A549 (cell line): ENCODE results near the gene CSTPP1. TPM values are rescaled to one million over a fixed set of nuclear protein-coding genes. Genes with fewer than 3 reads are reported as not detected.

Experiments
- ATAC-seq, 2 experiments: fragments of 200-7000 bp in 1 of 2; fragments of >200 bp in 1 of 2; cut with Nextera tagmentation in 1 of 2; cut with Tn5 transposase in 1 of 2; 3 replicates each; pipeline versions ENCODE4 v1.8.0 to v1.9.1; 2018 to 2020; ENCODE audit warnings: mild to moderate bottlenecking in 1 of 2, moderate library complexity in 1 of 2
- CTCF ChIA-PET: fragments of 300-600 bp; sonication (Branson Sonifier 250); formaldehyde crosslinking; extraction: SDS; loops from one replicate; lab custom pipeline; 2021; ENCODE audit warnings: antibody characterized with exemption, inconsistent platforms; lab: Yijun Ruan, JAX
- POLR2A ChIA-PET: fragments of 350-600 bp; formaldehyde crosslinking; extraction: SDS; loops from one replicate; lab custom pipeline; 2021; ENCODE audit warnings: antibody characterized with exemption, inconsistent platforms; lab: Yijun Ruan, JAX
- DNase-seq, 2 experiments: peaks; one replicate each; pipeline versions ENCODE4 v3.0.0 to v3.0.0-alpha.2; 2011 to 2016; ENCODE audit warnings: low read depth in 1 of 2, low spot score in 1 of 2
- FAIRE-seq: peaks from 2 replicates; lab custom pipeline; 2011; peaks lifted over from hg19 to GRCh38; lab: Jason Lieb, UNC
- H3K27ac ChIP-seq, 2 experiments: fragments of >200 bp; sonication (Bioruptor Twin); formaldehyde crosslinking; 3 replicates each; pipeline ENCODE4 v1.5.1; 2016 to 2017
- H3K4me1 ChIP-seq: fragments of >200 bp; sonication (Bioruptor Twin); formaldehyde crosslinking; 3 replicates; pipeline ENCODE4 v1.6.1; 2016
- H3K4me2 ChIP-seq: fragments of >200 bp; sonication (Bioruptor Twin); formaldehyde crosslinking; 3 replicates; pipeline ENCODE4 v1.6.1; 2016
- H3K4me3 ChIP-seq: fragments of >200 bp; sonication (Bioruptor Twin); formaldehyde crosslinking; 3 replicates; pipeline ENCODE4 v1.5.1; 2016
- H3K9me3 ChIP-seq: fragments of >200 bp; sonication (Bioruptor Twin); formaldehyde crosslinking; 3 replicates; pipeline ENCODE4 v1.6.1; 2016
- BCL3 ChIP-seq: fragments of >200 bp; sonication (Bioruptor Twin); formaldehyde crosslinking; IDR thresholded peaks from 3 replicates; pipeline ENCODE4 v1.6.1; 2016
- BHLHE40 ChIP-seq: IDR thresholded peaks from 2 replicates; pipeline ENCODE4 v1.6.1; 2012; ENCODE audit warnings: low read depth, low read length, inconsistent platforms
- CBX2 ChIP-seq: fragments of 200-600 bp; sonication (generic); IDR thresholded peaks from 2 replicates; pipeline ENCODE4 v1.6.1; 2016; ENCODE audit warnings: low read depth, mild to moderate bottlenecking, borderline replicate concordance
- CBX8 ChIP-seq: fragments of 200-600 bp; sonication (generic); IDR thresholded peaks from 2 replicates; pipeline ENCODE4 v1.6.1; 2016
- CEBPB ChIP-seq, 2 experiments: fragments of >200 bp in 1 of 2; sonication (Bioruptor Twin) in 1 of 2; formaldehyde crosslinking in 1 of 2; IDR thresholded peaks; 2 replicates each; pipeline ENCODE4 v1.6.1; 2012 to 2016
- E2F6 ChIP-seq: IDR thresholded peaks from 2 replicates; pipeline ENCODE4 v1.6.1; 2012; ENCODE audit warnings: low read depth, borderline replicate concordance
- EHMT2 ChIP-seq: fragments of 200-600 bp; sonication (generic); IDR thresholded peaks from 2 replicates; pipeline ENCODE4 v1.6.1; 2016; ENCODE audit warnings: antibody characterized with exemption, low read depth, mild to moderate bottlenecking, moderate library complexity
- ELK1 ChIP-seq: fragments of 150-350 bp; IDR thresholded peaks from 2 replicates; pipeline ENCODE4 v1.6.1; 2014; ENCODE audit warnings: low read depth, mild to moderate bottlenecking, low read length
- HDAC2 ChIP-seq: fragments of 200-600 bp; sonication (generic); IDR thresholded peaks from 2 replicates; pipeline ENCODE4 v1.6.1; 2016
- HEYL ChIP-seq: fragments of 250-450 bp; sonication (Bioruptor Pico); IDR thresholded peaks from 2 replicates; pipeline ENCODE4 v1.8.0; 2021; ENCODE audit warnings: mild to moderate bottlenecking, moderate library complexity
- JUNB ChIP-seq: fragments of >200 bp; sonication (Bioruptor Twin); formaldehyde crosslinking; IDR thresholded peaks from 2 replicates; pipeline ENCODE4 v1.6.1; 2016
- KDM1A ChIP-seq: fragments of 200-600 bp; sonication (generic); IDR thresholded peaks from 2 replicates; pipeline ENCODE4 v1.6.1; 2016; ENCODE audit warnings: low read depth, mild to moderate bottlenecking
- MAZ ChIP-seq: fragments of 150-350 bp; IDR thresholded peaks from 2 replicates; pipeline ENCODE4 v1.6.1; 2014; ENCODE audit warnings: antibody characterized with exemption, low read depth, low read length, borderline replicate concordance
- NPAS2 ChIP-seq: fragments of 250-450 bp; sonication (Bioruptor Pico); IDR thresholded peaks from 2 replicates; pipeline ENCODE4 v1.8.0; 2022; ENCODE audit warnings: mild to moderate bottlenecking, moderate library complexity, borderline replicate concordance
- PHF8 ChIP-seq: fragments of 200-600 bp; sonication (generic); IDR thresholded peaks from 2 replicates; pipeline ENCODE4 v1.6.1; 2016; ENCODE audit warnings: low read depth, mild to moderate bottlenecking, antibody characterized with exemption, moderate library complexity, borderline replicate concordance
- POLR2A ChIP-seq: IDR thresholded peaks from 2 replicates; pipeline ENCODE4 v1.6.1; 2012; ENCODE audit warnings: mild to moderate bottlenecking, low read length
- RAD21 ChIP-seq, 2 experiments: fragments of >200 bp in 1 of 2; sonication (Bioruptor Twin) in 1 of 2; formaldehyde crosslinking in 1 of 2; IDR thresholded peaks in 1 of 2; conservative IDR thresholded peaks in 1 of 2; 2 replicates in 1 of 2; 3 replicates in 1 of 2; pipeline ENCODE4 v1.6.1; 2012 to 2018; ENCODE audit warnings: inconsistent platforms in 1 of 2
- RARB ChIP-seq: fragments of 250-450 bp; sonication (Bioruptor Pico); IDR thresholded peaks from 2 replicates; pipeline ENCODE4 v1.8.0; 2021; ENCODE audit warnings: mild to moderate bottlenecking, moderate library complexity
- REST ChIP-seq: fragments of 200-600 bp; sonication (generic); IDR thresholded peaks from 2 replicates; pipeline ENCODE4 v1.6.1; 2016; ENCODE audit warnings: antibody characterized with exemption, mild to moderate bottlenecking, moderate library complexity
- ZNF302 ChIP-seq: fragments of 250-450 bp; sonication (Bioruptor Pico); IDR thresholded peaks from 2 replicates; pipeline ENCODE4 v1.9.0; 2021; ENCODE audit warnings: inconsistent platforms, mild to moderate bottlenecking, moderate library complexity
- WGBS: methylation state at CpG from one replicate; pipeline ENCODE4 v1.1.6; 2017; ENCODE audit errors: missing lambda C conversion rate; 5-methylcytosine and 5-hydroxymethylcytosine counted together
- polyA plus RNA-seq, 4 experiments: library from polyadenylated mRNA; depleted of rRNA in 3 of 4; stranded (reverse); fragments of >200 nt; fragmentation: RNase III in 1 of 4; extraction: RNeasy Plus Mini Kit Qiagen cat#74134 plus additional on column Dnase treatment in 1 of 4; gene quantifications; 2 replicates in 3 of 4; 3 replicates in 1 of 4; pipeline ENCODE4 v1.2.3, GENCODE V29; 2011 to 2017
- TF ChIP-seq, protein P1 (sequence below): fragments of >200 bp; sonication (Bioruptor Twin); formaldehyde crosslinking; IDR thresholded peaks from 2 replicates; pipeline ENCODE4 v1.6.1; 2016
- TF ChIP-seq, protein P2 (sequence below): fragments of >200 bp; sonication (Bioruptor Twin); formaldehyde crosslinking; IDR thresholded peaks from 3 replicates; pipeline ENCODE4 v1.5.1; 2016

CSTPP1 gene
- polyA plus RNA-seq, 2 of the 4 experiments (the other 2 are of a cell fraction): 31.5 to 34.5 TPM

GRCh38 chr11:47157805-47158204, 221.2 kb downstream of the CSTPP1 start:
- Histone ChIP-seq H3K4me2 (no peak overlapping the region), H3K9me3 (no peaks in the 10 kb centered on the region)
- no peak for ATAC-seq
- no peak for DNase-seq
- WGBS: 81% methylated on average over 8 of the region's 8 CpGs
- CTCF ChIA-PET: interaction anchor here (0.7 to 1.2 kb wide), 2 partner anchors 14 to 262 kb away, joined by 3 to 7 read pairs; no protein-coding TSS in a partner anchor
- no peak for TF ChIP-seq ELK1
- no peak for TF ChIP-seq POLR2A
- no peak for TF ChIP-seq RAD21 (conservative IDR thresholded peaks at IDR 0.05 in 1 of 2, IDR thresholded peaks at IDR 0.05 in 1 of 2)
- TF ChIP-seq ZNF302 (CRISPR knock-in tag): no peak
- no peak for TF ChIP-seq CEBPB (IDR thresholded peaks at IDR 0.05)
- no peak for TF ChIP-seq EHMT2
- no peak for TF ChIP-seq JUNB
- no peak for TF ChIP-seq E2F6
- no peak for TF ChIP-seq BHLHE40
- no peak for TF ChIP-seq PHF8
- TF ChIP-seq, protein P1, sequence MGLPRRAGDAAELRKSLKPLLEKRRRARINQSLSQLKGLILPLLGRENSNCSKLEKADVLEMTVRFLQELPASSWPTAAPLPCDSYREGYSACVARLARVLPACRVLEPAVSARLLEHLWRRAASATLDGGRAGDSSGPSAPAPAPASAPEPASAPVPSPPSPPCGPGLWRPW: no peak
- no peak for TF ChIP-seq REST
- no peak for TF ChIP-seq CBX2
- no peak for TF ChIP-seq NPAS2
- no peak for TF ChIP-seq KDM1A
- no peak for TF ChIP-seq CBX8
- no peak for TF ChIP-seq RARB (CRISPR knock-in tag)
- TF ChIP-seq, all 56 proteins: peak for 0
- POLR2A ChIA-PET: no interaction called here
- Histone ChIP-seq H3K27ac (no peak overlapping the region), H3K4me3 (no peak overlapping the region), H3K4me1 (no peaks in the 10 kb centered on the region)
- no peak for FAIRE-seq

DNA sequence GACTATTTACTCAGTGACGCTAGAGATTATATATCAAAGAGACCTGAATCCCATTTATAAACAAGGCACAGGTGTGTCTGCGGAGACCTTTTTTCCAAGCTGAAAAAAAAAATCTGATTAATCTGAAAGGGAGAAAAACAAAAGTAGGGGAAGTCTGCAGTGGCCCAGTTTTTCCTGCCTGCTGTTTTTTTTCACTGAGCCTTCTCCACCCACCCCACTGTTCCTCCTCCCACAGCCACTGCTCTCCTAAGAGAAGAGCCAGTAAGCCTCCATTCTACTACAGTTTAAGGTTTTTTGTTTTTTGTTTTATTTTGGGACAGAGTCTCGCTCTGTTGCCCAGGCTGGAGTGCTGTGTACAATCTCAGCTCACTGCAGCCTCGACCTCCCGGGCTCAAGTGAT, 221.7 kb downstream of the CSTPP1 start:
- H3K9me3 ChIP-seq: no peaks in the 10 kb centered on the region
- no peak overlapping the region for H3K4me2 ChIP-seq
- no peaks in the 10 kb centered on the region for H3K4me1 ChIP-seq
- ATAC-seq (no peak), DNase-seq (no peak), FAIRE-seq (no peak)
- no peak overlapping the region for H3K27ac ChIP-seq
- CTCF ChIA-PET: interaction anchor here (1.2 kb wide), 1 partner anchor 14 kb away, joined by 7 read pairs; no protein-coding TSS in a partner anchor
- no peak overlapping the region for H3K4me3 ChIP-seq
- POLR2A ChIA-PET: no interaction called here
- 97% methylated on average over 5 of the region's 5 CpGs for WGBS
- TF ChIP-seq BHLHE40 (no peak), BCL3 (no peak), MAZ (no peak), HEYL (CRISPR knock-in tag) (no peak), POLR2A (no peak), HDAC2 (no peak), REST (no peak), CBX2 (no peak)
- TF ChIP-seq, protein P2, sequence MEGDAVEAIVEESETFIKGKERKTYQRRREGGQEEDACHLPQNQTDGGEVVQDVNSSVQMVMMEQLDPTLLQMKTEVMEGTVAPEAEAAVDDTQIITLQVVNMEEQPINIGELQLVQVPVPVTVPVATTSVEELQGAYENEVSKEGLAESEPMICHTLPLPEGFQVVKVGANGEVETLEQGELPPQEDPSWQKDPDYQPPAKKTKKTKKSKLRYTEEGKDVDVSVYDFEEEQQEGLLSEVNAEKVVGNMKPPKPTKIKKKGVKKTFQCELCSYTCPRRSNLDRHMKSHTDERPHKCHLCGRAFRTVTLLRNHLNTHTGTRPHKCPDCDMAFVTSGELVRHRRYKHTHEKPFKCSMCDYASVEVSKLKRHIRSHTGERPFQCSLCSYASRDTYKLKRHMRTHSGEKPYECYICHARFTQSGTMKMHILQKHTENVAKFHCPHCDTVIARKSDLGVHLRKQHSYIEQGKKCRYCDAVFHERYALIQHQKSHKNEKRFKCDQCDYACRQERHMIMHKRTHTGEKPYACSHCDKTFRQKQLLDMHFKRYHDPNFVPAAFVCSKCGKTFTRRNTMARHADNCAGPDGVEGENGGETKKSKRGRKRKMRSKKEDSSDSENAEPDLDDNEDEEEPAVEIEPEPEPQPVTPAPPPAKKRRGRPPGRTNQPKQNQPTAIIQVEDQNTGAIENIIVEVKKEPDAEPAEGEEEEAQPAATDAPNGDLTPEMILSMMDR: no peak
- TF ChIP-seq, protein P1: no peak
